ENCODE results near the gene SAMHD1.
"Not testable (repeated sequence)": the region's sequence is repeated elsewhere in the genome, so short reads cannot be mapped to it uniquely, and the experiment has no call there.

Gene SAMHD1

DNA sequence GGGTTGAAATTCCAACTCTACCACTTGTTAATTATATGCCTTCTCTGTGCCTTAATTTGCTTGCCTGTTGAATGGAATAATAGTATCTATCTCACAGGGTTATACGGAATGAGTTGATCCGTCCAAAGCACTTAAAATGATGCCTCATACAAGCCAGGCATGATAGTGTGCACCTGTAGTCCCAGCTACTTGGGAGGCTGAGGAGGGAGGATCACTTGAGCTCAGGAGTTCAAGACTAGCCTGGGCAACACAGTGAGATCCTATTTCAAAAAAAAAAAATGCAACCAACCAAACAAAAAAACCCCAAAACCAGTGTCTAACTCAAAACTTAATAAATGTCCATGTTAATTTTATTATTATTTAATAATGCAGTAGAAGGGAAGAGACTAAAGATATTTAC lies 35.3 kb downstream of the SAMHD1 start:
- no peak for DNase-seq (ENCODE audit: low read depth in 2 of 2)

DNA sequence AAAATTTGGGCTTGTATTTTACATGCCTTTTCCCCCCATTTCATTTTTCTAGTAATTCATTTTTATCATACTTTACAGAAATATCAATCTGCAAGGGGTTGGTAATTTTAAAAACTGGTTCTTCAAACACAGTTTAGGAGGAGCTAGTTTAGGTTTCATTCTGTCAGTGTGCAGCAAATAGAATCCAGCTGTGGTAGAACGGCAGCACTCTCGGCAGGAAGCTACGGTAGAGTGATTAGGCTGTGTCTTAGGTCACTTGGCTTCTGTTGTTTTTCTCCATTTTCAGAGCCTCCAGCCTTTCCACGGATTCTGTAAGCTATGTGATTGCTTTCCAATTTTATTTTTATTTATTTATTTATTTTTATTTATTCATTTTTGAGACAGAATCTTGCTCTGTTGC lies 42.9 kb downstream of the SAMHD1 start:
- no peak for DNase-seq (ENCODE audit: low read depth in 2 of 2)

DNA sequence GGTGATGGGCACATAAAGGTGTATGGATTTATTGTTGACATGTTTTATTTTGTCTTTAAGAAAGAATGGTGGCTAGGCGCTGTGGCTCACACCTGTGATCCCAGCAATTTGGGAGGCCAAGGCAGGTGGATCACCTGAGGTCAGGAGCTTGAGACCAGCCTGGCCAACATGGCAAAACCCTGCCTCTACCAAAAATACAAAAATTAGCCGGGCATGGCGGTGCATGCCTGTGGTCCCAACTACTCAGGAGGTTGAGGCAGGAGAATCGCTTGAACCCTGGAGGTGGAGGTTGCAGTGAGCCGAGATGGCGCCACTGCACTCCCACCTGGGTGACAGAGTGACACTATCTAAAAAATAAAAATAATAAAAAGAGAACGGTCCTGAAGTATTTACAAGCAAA lies 45.4 kb downstream of the SAMHD1 start:
- DNase-seq (ENCODE audit: low read depth in 2 of 2) = not testable (repeated sequence)

- DNase-seq (ENCODE audit: low read depth in 2 of 2) = not testable (repeated sequence)
Measured at GRCh38 chr20:36905566-36905965, 45.9 kb downstream of the SAMHD1 start.

- no peak for DNase-seq (ENCODE audit: low read depth in 2 of 2)
Measured at GRCh38 chr20:36904690-36905089, 46.8 kb downstream of the SAMHD1 start.

GRCh38 chr20:36895036-36895435 lies 56.5 kb downstream of the SAMHD1 start:
- no peak for DNase-seq (ENCODE audit: low read depth in 2 of 2)

DNA sequence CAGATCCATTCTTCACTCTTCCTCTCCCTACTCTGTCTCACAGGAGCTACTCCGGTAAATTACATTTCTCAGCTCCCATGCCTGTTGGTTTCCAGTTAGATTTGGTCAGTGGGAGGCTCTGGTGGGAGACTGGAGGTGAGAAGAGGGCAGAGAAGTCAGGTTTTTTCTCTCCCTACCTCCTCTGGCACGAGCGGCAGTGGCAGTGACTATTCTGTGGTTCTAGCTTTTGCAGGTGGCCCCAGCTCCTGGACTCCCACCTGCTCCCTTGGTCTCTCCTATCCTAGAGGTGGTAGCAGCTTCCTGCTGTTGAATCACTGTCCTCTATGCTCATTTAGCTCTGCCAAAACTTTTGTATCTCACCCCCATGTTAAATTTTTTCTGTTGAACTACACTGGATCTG lies 57.7 kb downstream of the SAMHD1 start:
- no peak for DNase-seq (ENCODE audit: low read depth in 2 of 2)

GRCh38 chr20:36891211-36891610 lies 60.3 kb downstream of the SAMHD1 start:
- no peak for DNase-seq (ENCODE audit: low read depth in 2 of 2)

DNA sequence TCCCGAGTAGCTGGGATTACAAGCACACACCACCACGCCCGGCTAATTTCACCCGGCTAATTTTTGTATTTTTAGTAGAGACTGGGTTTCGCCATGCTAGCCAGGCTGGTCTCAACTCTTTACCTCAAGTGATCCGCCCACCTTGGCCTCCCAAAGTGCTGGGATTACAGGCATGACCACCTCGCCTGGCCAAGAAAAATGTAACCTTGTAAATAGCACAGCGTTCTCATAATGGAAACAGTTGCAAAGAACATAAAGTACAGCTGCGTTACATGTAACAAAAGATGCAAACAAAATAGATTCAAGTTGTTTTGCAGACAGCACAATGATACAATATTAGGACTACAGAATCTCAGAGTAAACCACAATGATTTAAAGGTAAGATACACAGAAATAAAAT lies 60.9 kb downstream of the SAMHD1 start:
- no peak for DNase-seq (ENCODE audit: low read depth in 2 of 2)

- DNase-seq (ENCODE audit: low read depth in 2 of 2) = no peak
Measured at GRCh38 chr20:36888880-36889516, 62.5 kb downstream of the SAMHD1 start.

DNA sequence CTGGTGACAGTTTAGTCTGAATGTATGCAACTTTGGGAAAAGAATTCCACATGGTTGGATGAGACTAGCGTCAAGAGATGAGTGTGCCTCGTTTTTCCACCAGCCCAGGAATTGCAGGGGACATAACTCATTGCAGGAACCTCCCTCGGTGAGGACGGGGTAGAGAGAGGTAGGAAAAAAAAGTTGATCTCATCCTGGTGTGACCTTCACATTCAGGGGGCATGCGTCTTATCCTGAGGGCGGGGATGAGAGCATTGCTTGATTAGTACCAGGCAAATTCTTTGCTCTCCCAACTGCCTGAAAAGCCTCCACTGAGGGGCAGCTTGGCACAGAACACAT lies 63.8 kb downstream of the SAMHD1 start:
- DNase-seq (ENCODE audit: low read depth in 2 of 2) = no peak

DNA sequence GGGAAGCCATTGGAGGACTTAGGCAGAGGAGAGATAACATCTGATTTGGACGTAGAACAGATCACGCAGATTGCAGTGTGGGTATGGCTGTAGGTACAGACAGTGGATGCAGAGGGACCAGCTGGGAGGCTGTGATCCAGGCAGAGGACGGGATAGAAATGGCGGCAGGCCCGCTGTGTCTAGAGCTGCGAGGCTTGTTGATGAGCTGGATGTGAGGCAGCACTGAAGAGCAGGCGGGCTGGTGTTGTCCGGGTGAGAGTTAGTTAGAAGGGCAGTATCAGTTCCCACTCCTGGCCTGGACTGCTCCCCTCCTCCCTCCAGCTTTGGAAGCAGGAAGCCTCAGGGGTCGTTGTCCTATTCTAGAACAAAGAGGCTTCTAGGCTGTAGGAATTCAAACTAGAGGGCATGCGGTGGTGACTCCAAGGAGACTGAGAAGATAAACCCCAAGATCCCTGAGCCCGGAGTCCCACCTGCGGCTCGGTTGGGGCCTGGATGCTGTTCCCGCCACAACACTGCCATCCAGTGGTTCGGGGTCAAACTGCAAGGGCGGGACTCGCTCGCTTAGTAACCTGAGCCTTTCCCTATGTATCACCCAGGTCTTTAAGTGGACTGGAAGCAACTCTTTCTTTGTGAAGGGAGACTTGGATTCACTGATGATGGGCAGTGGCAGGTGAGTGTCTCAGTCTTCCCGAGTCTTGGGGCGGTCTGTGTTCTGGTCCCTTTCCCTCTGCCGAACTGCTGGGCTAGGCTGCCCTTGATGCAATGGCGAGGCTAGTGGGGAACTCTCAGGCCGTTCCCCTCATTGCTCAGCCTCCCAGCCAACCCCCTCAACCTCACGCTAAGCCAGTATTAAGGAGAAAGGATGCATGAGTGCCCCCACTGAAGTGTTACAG lies 64.4 kb downstream of the SAMHD1 start:
- DNase-seq (ENCODE audit: low read depth in 2 of 2) = peak; percentile 35 to 44

- DNase-seq (ENCODE audit: low read depth in 2 of 2) = no peak
Measured at GRCh38 chr20:36885356-36885755, 66.2 kb downstream of the SAMHD1 start.

GRCh38 chr20:36883977-36884535 lies 67.5 kb downstream of the SAMHD1 start:
- no peak for DNase-seq (ENCODE audit: low read depth in 2 of 2)

GRCh38 chr20:36881888-36882287 lies 69.6 kb downstream of the SAMHD1 start:
- no peak for DNase-seq (ENCODE audit: low read depth in 2 of 2)

GRCh38 chr20:36881331-36881730 lies 70.2 kb downstream of the SAMHD1 start:
- DNase-seq (ENCODE audit: low read depth in 2 of 2) = no peak

DNA sequence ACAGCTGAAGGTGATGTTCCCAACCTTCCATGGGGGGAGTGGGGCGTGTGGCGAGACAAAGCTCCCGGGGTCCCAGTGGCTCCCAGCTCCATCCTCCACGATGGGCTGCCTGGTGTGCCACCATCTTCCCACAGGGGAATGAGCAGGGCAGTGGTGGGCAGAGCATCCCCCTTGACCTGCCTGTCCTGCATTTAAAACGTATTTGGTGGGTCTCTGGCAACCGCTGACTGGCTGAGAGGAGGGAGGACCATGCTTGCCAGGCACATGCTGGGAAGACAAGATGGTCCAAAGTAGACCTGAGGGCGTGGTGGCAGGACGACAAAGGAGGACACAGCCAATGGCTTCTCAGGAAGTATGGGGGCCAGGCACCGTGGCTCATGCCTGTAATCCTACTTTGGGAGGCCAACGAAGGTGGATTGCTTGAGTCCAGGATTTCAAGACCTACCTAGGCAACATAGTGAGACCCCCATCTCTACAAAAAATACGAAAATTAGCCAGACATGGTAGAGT lies 70.7 kb downstream of the SAMHD1 start:
- no peak for DNase-seq (ENCODE audit: low read depth in 2 of 2)

DNA sequence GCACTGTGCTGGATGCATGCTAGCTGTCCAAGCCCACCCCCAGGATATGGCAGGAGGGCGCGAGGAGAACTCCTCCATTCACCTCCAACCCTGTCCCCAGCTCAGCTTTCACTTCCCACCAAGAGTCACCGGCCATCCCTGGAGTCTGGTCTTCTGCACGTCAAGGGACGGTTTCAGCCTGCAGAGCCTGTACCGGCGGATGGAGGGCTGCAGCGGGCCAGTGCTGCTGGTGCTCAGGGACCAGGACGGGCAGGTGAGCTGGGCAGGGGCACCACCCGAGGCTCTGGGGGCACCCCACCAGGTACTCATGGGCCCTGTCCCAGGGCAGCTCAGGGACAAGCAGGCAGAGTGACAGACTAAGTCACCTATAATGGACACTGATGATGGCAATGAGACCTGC lies 72.6 kb downstream of the SAMHD1 start:
- no peak for DNase-seq (ENCODE audit: low read depth in 2 of 2)

DNA sequence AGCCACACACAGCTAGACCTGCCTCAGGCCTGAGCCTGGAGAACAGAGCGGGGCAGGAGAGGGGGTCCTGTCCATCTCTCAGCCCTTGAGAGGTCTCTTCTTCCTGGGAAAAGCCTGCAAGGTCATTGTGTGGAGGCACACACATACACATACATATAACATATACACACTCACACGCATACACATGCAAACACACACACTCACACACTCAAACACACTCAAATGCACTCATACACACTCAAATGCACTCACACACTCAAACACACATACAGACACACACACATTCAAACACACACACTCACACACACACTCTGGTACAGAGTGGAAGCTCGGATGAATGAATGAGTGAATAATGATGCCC lies 75.1 kb downstream of the SAMHD1 start:
- DNase-seq (ENCODE audit: low read depth in 2 of 2) = no peak

DNA sequence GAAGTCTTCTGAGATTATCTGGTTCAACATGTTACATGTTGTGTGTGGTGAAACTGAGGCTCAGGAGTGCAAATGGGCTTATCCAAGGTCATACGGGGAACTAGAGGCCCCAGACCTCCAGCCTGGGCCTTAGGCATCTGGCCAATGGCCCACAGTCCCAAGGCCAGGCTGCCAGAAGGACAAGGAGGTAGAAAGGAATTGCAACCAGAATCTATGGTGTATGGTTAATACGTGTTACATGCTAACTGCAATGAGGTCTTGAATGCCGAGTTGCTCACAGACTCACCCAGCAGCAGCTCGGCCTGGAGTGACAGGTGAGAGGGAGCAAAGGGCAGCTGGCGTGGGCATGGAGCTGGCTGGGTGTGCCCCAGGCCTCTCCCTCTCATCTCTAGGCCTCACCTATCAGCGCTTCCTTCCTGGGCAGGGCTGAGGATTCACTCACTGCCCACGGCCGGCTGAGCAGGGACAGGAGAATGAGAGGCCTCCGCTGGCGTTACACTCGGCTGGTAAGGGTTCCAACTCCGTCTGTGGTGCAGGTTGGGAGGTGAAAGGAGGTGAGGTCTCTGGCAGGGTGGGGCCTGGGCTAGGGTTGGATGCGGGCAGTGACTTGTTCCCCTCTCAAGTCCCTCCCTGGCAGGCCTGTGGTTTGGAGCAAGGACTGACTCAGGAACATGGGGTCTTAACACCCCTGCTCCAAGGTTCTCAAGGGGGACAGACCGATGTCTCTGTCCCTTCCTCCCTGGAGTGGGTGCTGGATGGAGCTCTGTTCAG lies 75.6 kb downstream of the SAMHD1 start, which contains the start of gene TLDC2:
Gene TLDC2 (plus strand): TSS at position 437 of the 771 bp plus-strand sequence. CDS start 37 bp downstream, at position 474.
- no peak for DNase-seq (ENCODE audit: low read depth in 2 of 2)

DNA sequence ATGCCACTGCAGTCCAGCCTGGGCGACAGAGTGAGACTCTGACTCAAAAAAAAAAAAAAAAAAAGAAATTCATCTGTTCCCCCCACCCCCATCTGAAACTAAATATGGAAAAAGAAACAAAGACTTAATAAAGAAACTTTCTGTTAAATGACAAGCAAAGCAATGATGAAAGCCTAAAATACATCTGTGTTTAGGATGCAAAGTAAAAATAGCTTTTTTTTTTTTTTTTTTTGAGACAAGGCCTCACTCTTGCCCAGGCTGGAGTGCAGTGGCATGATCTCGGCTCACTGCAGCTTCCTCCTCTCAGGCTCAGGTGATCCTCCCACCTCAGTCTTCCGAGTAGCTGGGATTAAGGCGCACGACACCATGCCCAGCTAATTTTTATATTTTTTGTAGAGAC lies 76.4 kb downstream of the SAMHD1 start:
- not testable (repeated sequence) for DNase-seq (ENCODE audit: low read depth in 2 of 2)

Data from fibroblast of skin of left biceps (primary cell).